ENCODE results near the gene SMARCAL1. TPM values are rescaled to one million over a fixed set of nuclear protein-coding genes. Genes with fewer than 3 reads are reported as not detected.

SMARCAL1 gene
- polyA plus RNA-seq, 1 of the 3 experiments (the other 2 are of a cell fraction), result 27.0 TPM

DNA sequence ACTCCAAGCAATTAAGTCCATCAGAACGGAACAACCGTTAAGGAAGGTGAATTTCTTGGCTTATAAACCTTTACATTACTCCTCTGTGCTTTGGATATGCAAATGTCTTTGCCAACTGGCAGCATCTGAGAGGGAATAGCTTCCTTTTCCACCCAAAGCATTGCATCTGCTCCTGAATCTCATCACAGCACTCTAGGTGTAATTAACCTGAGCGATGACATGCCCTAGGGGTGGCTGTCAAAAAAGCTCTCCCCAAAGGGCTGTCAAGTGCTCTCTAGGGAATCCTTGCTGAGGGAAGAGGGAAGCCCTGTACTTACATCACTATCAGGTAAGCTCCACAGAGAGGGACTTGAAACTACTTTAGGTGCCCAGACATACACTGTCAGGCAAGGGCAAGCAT lies 5.5 kb upstream of the SMARCAL1 start (continued):
- TF ChIP-seq, protein P1, sequence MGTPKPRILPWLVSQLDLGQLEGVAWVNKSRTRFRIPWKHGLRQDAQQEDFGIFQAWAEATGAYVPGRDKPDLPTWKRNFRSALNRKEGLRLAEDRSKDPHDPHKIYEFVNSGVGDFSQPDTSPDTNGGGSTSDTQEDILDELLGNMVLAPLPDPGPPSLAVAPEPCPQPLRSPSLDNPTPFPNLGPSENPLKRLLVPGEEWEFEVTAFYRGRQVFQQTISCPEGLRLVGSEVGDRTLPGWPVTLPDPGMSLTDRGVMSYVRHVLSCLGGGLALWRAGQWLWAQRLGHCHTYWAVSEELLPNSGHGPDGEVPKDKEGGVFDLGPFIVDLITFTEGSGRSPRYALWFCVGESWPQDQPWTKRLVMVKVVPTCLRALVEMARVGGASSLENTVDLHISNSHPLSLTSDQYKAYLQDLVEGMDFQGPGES (IDR thresholded peaks at IDR 0.05; ENCODE audit: low read depth, low read length), result no peak
- TF ChIP-seq RCOR1 (IDR thresholded peaks at IDR 0.05; ENCODE audit: low read length), result no peak

DNA sequence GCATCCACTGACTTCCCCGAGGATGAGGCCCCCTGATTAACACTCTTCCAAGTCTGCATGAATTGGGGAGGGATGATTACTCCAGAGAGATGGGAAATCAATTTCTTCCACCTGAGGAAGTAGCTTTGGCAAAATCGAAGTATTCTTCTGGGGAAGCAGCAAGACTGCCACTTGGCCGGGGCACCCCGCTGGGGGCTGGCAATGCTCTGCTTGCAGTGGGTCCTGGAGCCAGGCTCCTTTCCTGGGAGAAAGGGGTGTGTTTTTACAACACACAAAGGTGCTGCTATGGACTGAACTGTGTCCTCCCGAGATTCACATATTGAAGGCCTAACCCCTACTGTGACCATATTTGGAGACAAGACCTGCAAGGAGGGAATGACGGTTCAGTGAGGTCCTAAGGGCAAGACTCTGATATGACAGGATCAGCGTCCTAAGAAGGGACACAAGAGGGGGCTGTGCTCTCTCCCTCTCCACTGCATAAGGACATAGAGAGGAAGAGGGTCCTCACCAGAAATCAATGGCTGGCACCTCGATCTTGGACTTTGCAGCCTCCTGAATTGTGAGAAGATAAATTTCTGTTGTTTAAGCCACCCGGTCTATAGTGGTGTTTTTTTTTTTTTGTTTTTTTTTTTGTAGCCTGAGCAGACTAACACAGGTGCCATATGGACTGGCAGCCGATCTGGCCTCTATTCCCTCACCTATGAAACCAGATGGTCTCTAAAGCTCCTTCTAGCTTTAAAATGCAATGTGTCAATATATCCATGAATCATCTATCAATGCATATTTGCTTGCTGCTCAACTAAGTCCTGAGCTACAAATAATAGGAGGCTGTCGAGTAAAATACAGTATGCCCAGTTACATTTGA lies 3.6 kb upstream of the SMARCAL1 start:
- CTCF ChIA-PET, result no interaction called here
- WGBS (ENCODE audit: low lambda C conversion rate), result 79% methylated on average over 9 of the region's 11 CpGs

More for the DNA sequence above, 3.6 kb upstream of the SMARCAL1 start:
- Histone ChIP-seq H3K9me2 (no peaks in the 10 kb centered on the region), H4K20me1 (ENCODE audit: insufficient read depth) (no peaks in the 10 kb centered on the region), H3K4me2 (no peak overlapping the region), H3K79me2 (ENCODE audit: insufficient read depth) (peaks cover 11% of the 10 kb centered on the region; the same call in 1 of the 2 replicates), H3K36me3 (replicated peaks in 1 of 2; ENCODE audit: control insufficient read depth in 1 of 2, insufficient read depth in 2 of 2, low read length in 1 of 2) (no peaks in the 10 kb centered on the region), H3F3A (replicated peaks; ENCODE audit: insufficient read depth) (peaks cover 14% of the 10 kb centered on the region), H3K27me3 (ENCODE audit: insufficient read depth) (no peaks in the 10 kb centered on the region), H3K27ac (ENCODE audit: low read depth in 2 of 2, low read length in 1 of 2) (no peak overlapping the region), H2AFZ (ENCODE audit: low read depth) (no peak overlapping the region), H3K9me3 (no peaks in the 10 kb centered on the region), H3K4me1 (ENCODE audit: control insufficient read depth in 1 of 2, insufficient read depth in 2 of 2, low read depth in 1 of 2, low read length in 1 of 2) (peaks cover 4 to 8% of the 10 kb centered on the region in 2 experiments; a peak in 2 of 4 replicates), H3K4me3 (ENCODE audit: low read depth in 2 of 2, low read length in 1 of 2) (no peak overlapping the region), H3K9ac (no peak overlapping the region)
- DNase-seq, result no peak
- POLR2A ChIA-PET, result no interaction called here
- no peak for TF ChIP-seq EP300 (IDR thresholded peaks at IDR 0.05; ENCODE audit: borderline replicate concordance in 1 of 2, low read depth in 1 of 2, low read length in 1 of 2)
- TF ChIP-seq, protein P1 (IDR thresholded peaks at IDR 0.05; ENCODE audit: low read depth, low read length), result no peak
- TF ChIP-seq, protein P2, sequence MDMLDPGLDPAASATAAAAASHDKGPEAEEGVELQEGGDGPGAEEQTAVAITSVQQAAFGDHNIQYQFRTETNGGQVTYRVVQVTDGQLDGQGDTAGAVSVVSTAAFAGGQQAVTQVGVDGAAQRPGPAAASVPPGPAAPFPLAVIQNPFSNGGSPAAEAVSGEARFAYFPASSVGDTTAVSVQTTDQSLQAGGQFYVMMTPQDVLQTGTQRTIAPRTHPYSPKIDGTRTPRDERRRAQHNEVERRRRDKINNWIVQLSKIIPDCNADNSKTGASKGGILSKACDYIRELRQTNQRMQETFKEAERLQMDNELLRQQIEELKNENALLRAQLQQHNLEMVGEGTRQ (IDR thresholded peaks at IDR 0.05; ENCODE audit: borderline replicate concordance, low read depth, low read length), result no peak
- no peak for TF ChIP-seq RCOR1 (IDR thresholded peaks at IDR 0.05; ENCODE audit: low read length)
- TF ChIP-seq, protein P3, sequence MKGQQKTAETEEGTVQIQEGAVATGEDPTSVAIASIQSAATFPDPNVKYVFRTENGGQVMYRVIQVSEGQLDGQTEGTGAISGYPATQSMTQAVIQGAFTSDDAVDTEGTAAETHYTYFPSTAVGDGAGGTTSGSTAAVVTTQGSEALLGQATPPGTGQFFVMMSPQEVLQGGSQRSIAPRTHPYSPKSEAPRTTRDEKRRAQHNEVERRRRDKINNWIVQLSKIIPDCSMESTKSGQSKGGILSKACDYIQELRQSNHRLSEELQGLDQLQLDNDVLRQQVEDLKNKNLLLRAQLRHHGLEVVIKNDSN (IDR thresholded peaks at IDR 0.05; ENCODE audit: borderline replicate concordance, low read depth), result no peak
- no peak for TF ChIP-seq JUND (IDR thresholded peaks at IDR 0.05)
- no peak for TF ChIP-seq FOXM1 (IDR thresholded peaks at IDR 0.05; ENCODE audit: low read depth)
- TF ChIP-seq ELF1 (IDR thresholded peaks at IDR 0.05), result no peak
- no peak for TF ChIP-seq FOSL2 (IDR thresholded peaks at IDR 0.05; ENCODE audit: borderline replicate concordance, low read depth)
- no peak for TF ChIP-seq CHD2 (IDR thresholded peaks at IDR 0.05; ENCODE audit: low read length, partially characterized antibody)
- TF ChIP-seq GABPA (IDR thresholded peaks at IDR 0.05; ENCODE audit: low read depth), result no peak
- TF ChIP-seq, protein P4, sequence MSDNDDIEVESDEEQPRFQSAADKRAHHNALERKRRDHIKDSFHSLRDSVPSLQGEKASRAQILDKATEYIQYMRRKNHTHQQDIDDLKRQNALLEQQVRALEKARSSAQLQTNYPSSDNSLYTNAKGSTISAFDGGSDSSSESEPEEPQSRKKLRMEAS (IDR thresholded peaks at IDR 0.05; ENCODE audit: low read depth), result no peak
- TF ChIP-seq, protein P5, sequence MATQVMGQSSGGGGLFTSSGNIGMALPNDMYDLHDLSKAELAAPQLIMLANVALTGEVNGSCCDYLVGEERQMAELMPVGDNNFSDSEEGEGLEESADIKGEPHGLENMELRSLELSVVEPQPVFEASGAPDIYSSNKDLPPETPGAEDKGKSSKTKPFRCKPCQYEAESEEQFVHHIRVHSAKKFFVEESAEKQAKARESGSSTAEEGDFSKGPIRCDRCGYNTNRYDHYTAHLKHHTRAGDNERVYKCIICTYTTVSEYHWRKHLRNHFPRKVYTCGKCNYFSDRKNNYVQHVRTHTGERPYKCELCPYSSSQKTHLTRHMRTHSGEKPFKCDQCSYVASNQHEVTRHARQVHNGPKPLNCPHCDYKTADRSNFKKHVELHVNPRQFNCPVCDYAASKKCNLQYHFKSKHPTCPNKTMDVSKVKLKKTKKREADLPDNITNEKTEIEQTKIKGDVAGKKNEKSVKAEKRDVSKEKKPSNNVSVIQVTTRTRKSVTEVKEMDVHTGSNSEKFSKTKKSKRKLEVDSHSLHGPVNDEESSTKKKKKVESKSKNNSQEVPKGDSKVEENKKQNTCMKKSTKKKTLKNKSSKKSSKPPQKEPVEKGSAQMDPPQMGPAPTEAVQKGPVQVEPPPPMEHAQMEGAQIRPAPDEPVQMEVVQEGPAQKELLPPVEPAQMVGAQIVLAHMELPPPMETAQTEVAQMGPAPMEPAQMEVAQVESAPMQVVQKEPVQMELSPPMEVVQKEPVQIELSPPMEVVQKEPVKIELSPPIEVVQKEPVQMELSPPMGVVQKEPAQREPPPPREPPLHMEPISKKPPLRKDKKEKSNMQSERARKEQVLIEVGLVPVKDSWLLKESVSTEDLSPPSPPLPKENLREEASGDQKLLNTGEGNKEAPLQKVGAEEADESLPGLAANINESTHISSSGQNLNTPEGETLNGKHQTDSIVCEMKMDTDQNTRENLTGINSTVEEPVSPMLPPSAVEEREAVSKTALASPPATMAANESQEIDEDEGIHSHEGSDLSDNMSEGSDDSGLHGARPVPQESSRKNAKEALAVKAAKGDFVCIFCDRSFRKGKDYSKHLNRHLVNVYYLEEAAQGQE (IDR thresholded peaks at IDR 0.05; ENCODE audit: low read depth, low read length), result no peak
- no peak for TF ChIP-seq RFX5 (IDR thresholded peaks at IDR 0.05; ENCODE audit: low read length)

Data from SK-N-SH (cell line).